HG03175 (cell line): ENCODE results near the gene MDFI.

Experiments used
- ATAC-seq: cut with Tn5 transposase; IDR thresholded peaks from one replicate; pipeline ENCODE4 v1.9.1; 2021; ENCODE audit warnings: mild to moderate bottlenecking, moderate library complexity; ENCODE audit not compliant: unreplicated experiment

The MDFI gene

GRCh38 chr6:41638002-41638934 is at the start of gene MDFI:
Gene MDFI, plus strand, starts transcription at chr6:41638468. Its CDS starts 282 bp downstream, at chr6:41638750.
- no peak for ATAC-seq

DNA sequence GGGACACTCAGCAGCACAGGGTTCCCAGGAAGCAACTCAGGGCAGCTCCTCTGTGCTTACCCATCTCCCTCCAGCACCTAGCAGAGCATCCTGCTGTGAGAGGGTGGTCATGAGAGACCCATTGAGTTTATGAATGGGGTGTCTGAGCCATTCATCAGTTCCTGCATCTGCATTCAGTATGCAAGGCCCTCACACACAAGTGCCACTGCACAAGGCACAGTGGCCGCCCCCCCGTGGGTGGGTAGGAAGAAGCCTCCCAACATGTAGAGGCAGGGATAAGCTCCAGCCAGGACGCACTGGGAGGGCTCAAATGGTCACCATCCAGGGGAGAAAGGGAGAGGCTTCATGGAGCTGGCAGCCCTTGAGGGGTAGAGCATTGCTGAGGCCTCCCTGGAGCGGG is 49.0 kb upstream of the MDFI start:
- ATAC-seq: no peak

- no peak for ATAC-seq
Measured at GRCh38 chr6:41589636-41590622, 48.3 kb upstream of the MDFI start.

DNA sequence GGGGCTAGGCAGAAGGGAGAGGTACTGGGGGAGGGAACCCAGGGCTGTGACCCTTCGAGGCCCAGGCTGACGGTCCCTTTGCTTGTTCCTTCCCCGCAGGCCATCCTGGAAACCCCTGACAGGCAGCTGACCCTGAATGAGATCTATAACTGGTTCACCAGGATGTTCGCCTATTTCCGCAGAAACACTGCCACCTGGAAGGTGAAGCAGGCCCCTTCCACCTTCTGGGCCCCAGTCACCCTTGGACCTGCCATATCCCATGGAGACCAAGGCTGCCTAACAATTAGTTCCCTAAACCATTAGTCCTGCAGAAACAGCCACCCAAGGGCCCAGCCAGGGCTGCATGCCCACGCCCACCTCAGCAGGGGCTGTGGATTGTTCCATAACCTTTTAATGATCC is 47.1 kb upstream of the MDFI start:
- ATAC-seq: no peak

DNA sequence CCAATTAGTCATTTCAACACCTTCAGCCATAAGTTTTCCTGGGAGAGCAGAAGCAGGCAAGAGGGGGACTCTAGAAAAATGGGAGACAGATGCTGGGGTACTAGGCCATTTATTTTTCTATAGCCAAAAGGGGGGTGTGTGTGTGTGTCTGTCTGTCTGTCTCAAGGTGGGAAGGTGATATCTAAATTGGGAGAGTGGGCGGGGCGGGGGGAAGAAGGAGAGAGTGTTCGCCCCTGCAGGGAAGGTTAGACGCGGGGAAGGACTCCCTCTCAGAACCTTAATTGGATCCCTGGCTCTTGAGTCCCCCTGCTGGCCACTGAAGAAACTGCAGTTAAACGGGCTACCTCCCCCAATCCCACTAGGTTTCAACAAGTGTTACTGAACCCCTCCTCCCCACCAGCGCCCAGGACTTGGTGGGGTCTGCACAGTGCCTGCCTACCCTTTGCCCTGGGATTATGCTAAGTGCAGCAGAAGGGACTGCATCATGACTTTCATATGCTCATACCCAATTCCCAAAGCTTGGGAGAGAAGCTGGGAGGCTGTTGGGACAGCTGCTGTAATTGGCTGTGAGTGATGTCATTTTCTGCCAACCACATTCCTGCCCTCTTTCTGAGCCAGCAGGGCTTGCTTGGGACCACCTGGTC is 46.3 kb upstream of the MDFI start:
- ATAC-seq: no peak

DNA sequence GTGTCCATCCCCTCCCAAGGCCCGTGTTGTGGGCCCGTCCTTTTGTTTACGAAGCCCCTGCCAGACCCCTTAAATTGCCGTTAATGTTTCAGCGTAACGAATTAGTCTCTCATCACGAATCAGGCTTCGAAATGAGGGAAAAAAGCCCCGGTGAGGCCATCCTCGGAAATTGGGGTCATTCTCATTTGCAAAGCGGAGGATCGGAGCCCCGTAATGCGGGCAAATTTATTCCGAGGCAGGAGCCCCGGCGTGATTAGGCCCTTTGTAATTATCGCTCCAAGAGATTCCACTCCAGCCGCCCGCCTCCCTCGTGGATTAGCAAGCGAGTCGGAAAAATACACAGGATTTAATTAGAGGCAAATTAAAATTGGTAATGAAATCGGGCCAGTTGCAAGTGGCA is 44.9 kb upstream of the MDFI start:
- no peak for ATAC-seq

DNA sequence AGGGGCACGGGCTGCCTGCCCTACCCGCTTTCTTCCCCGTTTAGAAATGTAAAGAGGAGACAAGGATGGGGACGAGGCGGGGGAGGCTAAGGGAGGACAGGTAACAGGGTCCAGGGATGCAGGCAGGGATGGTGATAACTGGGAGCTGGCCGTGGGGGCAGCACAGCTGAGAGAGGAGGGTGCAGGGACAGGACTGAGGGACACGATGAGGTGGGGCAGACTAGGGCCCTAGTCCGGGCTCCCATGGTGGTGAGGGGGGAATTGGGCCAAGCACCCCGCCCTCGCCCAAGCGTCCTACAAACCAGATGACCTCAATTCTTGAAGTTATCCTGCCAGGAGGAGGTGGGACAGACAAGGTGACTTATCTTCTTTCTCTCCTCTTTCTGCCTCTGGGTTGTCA is 44.4 kb upstream of the MDFI start:
- no peak for ATAC-seq

DNA sequence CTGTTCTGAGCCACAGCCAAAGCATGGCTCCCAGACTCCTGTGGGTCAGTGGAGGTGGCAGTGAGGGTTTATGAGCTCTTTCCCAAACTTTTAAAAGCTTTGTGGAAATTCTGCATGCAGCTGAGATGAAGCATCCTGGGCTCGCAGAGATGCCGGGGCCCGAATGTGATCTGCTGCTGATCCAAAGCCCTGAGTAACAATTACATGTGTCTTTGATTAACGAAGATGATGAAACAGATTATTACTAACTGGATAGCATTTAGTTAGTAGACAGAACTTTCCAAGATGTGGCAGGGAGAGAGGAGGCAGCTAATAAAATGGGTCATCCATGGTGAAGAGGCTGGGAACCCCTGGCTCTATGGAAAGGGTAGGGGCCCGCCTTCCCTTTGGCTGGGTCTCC is 43.9 kb upstream of the MDFI start:
- no peak for ATAC-seq

DNA sequence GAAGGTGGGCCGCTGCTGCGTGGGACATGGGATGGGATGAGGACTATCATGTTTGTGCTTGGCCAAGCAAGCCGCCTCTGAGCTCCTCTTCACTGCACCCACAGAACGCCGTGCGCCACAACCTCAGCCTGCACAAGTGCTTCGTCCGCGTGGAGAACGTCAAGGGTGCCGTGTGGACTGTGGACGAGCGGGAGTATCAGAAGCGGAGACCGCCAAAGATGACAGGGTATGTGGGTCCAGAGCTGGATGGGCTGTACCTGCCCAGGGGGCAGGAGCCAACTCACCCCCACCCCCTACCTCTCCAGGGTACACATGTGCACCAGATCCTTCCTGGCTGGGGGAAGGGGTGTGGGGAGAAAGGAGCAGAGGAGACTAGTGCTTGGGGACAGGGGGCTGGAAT is 43.5 kb upstream of the MDFI start:
- ATAC-seq: no peak

- no peak for ATAC-seq
Measured at GRCh38 chr6:41595166-41595565, 43.1 kb upstream of the MDFI start.

- no peak for ATAC-seq
Measured at GRCh38 chr6:41596096-41596685, 42.1 kb upstream of the MDFI start.

DNA sequence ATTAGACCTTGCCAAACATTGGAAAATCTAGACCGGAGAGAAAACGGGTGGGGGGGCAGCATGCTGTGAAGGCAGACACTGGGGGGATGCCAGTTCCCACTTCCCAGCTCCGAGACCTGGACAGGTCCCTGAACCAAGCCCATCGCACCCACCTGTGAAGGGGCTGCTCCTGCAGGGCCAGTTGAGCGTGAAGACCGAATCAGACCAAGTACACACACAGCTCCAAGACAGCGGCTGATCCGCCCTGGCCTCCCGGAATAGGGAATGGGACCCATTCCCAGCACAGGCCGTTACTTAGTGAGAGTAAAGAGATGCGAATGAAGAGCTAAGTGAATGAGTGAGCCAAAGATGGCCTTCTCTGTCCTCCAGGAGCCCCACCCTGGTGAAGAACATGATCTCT is 41.5 kb upstream of the MDFI start:
- ATAC-seq: no peak

- no peak for ATAC-seq
Measured at GRCh38 chr6:41597246-41598000, 40.8 kb upstream of the MDFI start.

DNA sequence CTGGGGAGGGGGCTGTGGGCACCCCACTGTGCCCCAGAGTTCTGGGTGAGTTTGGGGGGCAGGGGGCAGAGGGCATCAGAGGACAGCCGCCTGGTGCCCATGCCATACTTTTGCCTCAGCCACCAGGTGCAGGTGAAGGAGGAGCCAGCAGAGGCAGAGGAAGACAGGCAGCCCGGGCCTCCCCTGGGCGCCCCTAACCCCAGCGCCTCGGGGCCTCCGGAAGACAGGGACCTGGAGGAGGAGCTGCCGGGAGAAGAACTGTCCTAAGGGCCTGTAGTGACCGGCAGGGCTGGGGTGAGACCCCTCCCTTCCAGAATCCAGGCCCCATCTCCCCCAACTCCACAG is 39.6 kb upstream of the MDFI start:
- no peak for ATAC-seq

DNA sequence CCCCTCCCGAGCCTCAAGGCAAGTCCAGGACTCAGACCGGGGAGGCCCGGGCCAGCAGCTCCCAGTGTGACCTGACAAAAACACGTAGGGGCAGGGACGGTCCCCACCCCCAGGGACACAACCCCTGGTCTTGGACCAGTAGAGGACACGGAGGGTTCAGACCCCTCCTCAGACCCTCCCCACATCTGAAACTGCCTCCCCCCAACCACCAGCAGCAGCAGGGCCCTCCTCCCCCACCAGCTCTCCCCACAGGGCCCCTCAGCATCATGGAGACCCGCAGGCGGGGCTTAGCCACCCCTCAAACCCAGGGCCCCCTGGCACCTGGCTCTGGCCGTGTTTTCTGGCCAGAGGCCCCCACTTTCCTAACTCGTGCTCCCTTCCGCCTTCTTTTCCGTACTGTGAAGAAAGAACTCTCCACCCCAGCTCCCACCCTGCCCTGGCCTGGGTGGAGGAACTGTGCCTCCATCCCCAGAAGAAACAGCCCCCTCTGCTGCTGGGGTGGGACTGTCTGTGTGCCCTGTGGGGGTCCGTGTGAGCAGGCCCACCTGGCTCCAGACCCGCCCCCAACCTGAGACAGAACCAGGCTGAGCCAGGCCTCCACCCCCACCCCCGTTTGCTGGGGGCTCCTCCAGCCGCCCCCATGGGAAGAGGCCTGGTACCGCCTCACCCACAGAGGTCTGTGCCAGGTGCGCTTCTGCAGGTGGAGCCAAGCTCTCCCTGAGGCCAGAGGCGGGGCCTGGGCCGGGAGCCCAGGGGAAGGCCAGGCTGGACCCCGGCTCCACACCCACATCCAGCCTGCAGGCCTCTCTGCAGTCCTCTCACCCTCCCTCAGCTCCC is 39.0 kb upstream of the MDFI start:
- no peak for ATAC-seq

DNA sequence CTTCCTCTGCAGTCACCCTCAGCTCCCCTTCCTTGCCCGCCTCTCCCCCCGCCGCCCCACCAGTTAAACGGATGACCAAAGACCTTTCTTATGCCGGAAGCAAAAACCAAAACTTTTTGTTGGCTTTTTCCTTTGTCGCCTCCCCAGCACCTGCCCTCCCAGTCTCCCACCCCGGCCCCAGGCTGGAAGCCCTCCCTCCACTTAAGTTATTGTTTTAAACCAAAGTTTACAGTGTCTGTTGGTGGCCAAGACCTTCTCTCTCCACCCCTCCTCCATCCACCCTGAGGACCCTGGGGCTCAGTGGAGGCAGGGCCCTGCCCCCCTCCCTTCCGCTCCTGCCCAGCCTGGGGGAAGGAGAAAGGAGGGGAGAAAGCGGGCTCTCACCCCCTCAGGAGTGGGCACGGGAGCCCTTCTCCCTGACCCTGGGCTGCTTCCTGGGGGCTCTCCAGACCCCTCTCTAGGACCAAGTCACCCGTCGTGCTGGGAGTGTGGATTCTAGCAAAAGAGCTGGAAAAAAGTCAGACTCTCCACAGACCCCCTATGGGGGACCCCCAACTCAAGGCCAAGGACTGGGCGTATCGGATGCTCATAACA is 38.3 kb upstream of the MDFI start:
- no peak for ATAC-seq

- no peak for ATAC-seq
Measured at GRCh38 chr6:41600499-41601247, 37.6 kb upstream of the MDFI start.

DNA sequence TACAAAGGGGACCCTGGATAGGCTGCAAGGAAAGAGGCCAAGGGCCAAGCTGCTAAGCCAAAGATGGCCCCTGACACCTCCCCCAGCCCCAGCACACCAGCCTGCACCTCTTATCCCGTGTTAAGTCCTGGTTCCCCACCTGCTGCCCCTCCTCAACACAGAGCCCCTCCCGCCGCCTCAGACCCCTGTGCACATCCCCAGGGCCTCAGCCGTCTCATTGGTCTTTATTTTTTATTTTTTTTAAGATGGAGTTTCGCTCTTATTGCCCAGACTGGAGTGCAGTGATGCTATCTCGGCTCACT is 37.1 kb upstream of the MDFI start:
- no peak for ATAC-seq

DNA sequence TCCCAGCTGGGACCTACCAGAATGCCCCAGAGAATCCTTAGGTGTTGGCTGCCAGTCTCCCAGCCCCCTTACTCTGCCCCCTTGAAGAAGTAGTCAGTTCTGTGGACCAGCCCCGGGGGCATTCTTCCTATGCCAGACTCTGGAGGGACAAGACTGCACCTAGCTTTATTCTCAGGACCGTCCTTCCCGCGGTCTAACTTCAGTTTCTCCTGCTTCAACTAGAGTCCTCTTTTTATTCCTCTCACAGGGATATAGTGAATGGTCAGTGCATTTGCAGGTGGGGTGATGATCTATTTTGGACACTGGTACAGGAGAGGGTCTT is 35.9 kb upstream of the MDFI start:
- ATAC-seq: no peak
